GM12892 (cell line): Measurements from ENCODE around the gene PSMB9.

ENCODE experiments used
- POLR2A ChIP-seq: IDR thresholded peaks from 2 replicates; pipeline ENCODE4 v1.6.1; 2011; ENCODE audit warnings: low read depth, low read length, control low read depth
- POLR2AphosphoS5 ChIP-seq: IDR thresholded peaks from 2 replicates; pipeline ENCODE4 v1.6.1; 2011; ENCODE audit warnings: low read depth, low read length, control low read depth

DNA sequence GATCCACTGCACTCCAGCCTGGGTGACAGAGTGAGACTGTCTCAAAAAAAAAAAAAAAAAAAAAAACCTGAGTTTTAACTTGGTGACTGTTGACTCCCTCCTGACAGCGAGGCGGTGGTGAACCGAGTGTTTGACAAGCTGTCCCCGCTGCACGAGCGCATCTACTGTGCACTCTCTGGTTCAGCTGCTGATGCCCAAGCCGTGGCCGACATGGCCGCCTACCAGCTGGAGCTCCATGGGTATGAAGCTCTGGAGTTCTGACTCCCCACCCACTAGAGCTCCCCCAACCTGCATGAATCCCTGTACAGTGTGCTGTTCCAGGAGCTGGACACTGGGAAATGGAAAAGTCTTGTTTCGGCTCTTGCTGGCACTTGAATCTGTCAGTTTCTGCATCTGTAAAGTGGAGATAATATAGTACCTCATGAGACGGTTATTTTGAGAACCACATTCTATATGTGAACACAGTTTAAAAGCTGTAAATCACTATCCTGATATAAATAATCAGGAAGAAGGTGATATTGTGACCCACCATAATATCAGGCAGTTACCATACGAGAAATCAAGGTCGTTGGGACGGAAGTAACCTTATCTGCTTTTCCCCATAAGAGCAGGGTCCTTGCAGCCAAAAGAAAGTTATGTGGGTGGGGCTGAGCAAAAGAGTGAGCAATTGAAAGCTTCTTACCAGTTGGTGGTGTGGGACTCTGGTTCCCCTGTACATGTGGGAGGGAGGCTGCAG lies 3.3 kb downstream of the PSMB9 start:
- TF ChIP-seq POLR2A, result no peak
- TF ChIP-seq POLR2AphosphoS5, result no peak
